ENCODE data around the gene GRAMD1B.

DNA sequence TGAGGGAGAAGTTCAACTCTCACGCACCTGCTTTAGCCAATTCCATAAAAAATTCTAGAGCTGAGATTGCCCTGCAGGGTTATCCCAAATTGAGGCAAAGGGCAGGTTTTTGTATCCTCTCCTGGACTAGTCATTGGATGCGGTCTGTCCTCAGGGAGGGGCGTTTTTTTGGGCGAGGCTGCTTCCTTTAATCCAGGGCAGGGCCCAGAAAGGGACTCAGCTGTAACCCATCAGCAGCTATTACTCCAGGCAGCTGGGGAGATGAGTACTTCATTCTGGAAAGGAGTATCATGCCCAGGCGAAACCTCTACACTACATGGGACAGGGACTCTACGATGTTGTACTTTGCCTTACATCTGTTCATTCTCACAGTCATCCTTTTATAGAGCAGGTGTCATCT lies 121.0 kb downstream of the GRAMD1B start:
- TF ChIP-seq, protein P1, sequence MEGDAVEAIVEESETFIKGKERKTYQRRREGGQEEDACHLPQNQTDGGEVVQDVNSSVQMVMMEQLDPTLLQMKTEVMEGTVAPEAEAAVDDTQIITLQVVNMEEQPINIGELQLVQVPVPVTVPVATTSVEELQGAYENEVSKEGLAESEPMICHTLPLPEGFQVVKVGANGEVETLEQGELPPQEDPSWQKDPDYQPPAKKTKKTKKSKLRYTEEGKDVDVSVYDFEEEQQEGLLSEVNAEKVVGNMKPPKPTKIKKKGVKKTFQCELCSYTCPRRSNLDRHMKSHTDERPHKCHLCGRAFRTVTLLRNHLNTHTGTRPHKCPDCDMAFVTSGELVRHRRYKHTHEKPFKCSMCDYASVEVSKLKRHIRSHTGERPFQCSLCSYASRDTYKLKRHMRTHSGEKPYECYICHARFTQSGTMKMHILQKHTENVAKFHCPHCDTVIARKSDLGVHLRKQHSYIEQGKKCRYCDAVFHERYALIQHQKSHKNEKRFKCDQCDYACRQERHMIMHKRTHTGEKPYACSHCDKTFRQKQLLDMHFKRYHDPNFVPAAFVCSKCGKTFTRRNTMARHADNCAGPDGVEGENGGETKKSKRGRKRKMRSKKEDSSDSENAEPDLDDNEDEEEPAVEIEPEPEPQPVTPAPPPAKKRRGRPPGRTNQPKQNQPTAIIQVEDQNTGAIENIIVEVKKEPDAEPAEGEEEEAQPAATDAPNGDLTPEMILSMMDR (IDR thresholded peaks at IDR 0.05): no peak
- TF ChIP-seq POLR2A (IDR thresholded peaks at IDR 0.05): no peak
- no peak for TF ChIP-seq POLR2AphosphoS5 (IDR thresholded peaks at IDR 0.05)

Measured in suprapubic skin (tissue), 4 donors.